ENCODE measurements around the gene TMC1.

DNA sequence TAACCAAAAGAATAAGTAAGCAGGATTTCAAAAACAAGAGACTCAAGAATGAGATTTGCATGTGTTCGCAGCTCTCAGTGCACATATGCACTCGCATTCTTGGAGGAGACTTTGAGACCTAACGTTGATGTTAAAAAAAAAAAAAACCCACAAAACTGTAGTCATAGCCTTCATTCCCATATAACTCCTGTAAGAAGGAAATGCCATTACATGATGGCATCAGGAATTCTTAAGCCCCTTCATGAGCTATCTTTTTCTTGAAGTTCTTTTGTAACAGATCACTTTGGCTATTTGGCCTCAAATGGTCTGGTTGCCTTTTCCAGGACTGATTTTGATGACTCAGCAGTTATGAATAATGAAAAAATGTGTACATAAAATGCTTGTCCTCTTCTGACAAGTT lies 317.7 kb downstream of the TMC1 start:
- no peak for TF ChIP-seq POLR2A (IDR thresholded peaks at IDR 0.05)
- TF ChIP-seq EP300 (IDR thresholded peaks at IDR 0.05) = no peak
- no peak for TF ChIP-seq CTCF (IDR thresholded peaks at IDR 0.05)
- TF ChIP-seq POLR2AphosphoS5 (IDR thresholded peaks at IDR 0.05) = no peak

Data from suprapubic skin (tissue), 4 donors.